Lower leg skin (tissue), 4 donors: ENCODE measurements around the gene ZNF112. TPM values are rescaled to one million over a fixed set of nuclear protein-coding genes. Genes with fewer than 3 reads are reported as not detected.
"Not testable (repeated sequence)": the region's sequence is repeated elsewhere in the genome, so short reads cannot be mapped to it uniquely, and the experiment has no call there.

Experiments used
- DNase-seq, 2 donors: peaks; one replicate each; pipeline ENCODE4 v3.0.0-alpha.2; 2019; ENCODE audit warnings: low spot score in 2 of 2
- H3K4me3 ChIP-seq: fragments of 200-600 bp; sonication (generic); 2 replicates; pipeline ENCODE4 v1.5.1; 2017; ENCODE audit warnings: mild to moderate bottlenecking, low read depth; ENCODE audit not compliant: poor library complexity, severe bottlenecking
- CTCF ChIP-seq, 3 donors: fragments of 450-650 bp; IDR thresholded peaks; one replicate each; pipeline ENCODE4 v1.5.1; 2016; ENCODE audit warnings: antibody characterized with exemption in 3 of 3, mild to moderate bottlenecking in 3 of 3, moderate library complexity in 2 of 3
- POLR2A ChIP-seq, 2 donors: fragments of 450-650 bp; IDR thresholded peaks; one replicate each; pipeline ENCODE4 v1.6.1; 2016 to 2017; ENCODE audit warnings: antibody characterized with exemption in 2 of 2, mild to moderate bottlenecking in 1 of 2, moderate library complexity in 1 of 2
- WGBS, 2 donors: methylation state at CpG; one replicate each; pipeline ENCODE4 v1.1.5; 2018; 5-methylcytosine and 5-hydroxymethylcytosine counted together
- intact Hi-C: fragments of 100-400 bp; cut with DNase I; formaldehyde crosslinking; loops from one replicate; pipeline ENCODE4 v1.15.0; 2023; ENCODE audit warnings: low total_unique reads
- total RNA-seq, 4 donors: library from RNA; depleted of rRNA; stranded (reverse); fragments of >200 nt; gene quantifications; one replicate each; pipeline ENCODE4 v1.1.0, GENCODE V29; 2016

Gene ZNF112
- total RNA-seq, 4 donors from 2014 or later: 3.0 to 4.4 (median 3.9) TPM

- 63 to 78% methylated on average over 17 of the region's 17 CpGs for WGBS, 2 donors
- no peak overlapping the region for H3K4me3 ChIP-seq
- TF ChIP-seq POLR2A (IDR thresholded peaks at IDR 0.05) (no peak), CTCF (IDR thresholded peaks at IDR 0.05) (no peak)
- intact Hi-C loops: no loop called here
- DNase-seq: no peak
Measured at GRCh38 chr19:44367024-44367423, 10.5 kb upstream of the ZNF112 start.

- no peak for TF ChIP-seq CTCF (IDR thresholded peaks at IDR 0.05)
- DNase-seq: no peak
- no peak overlapping the region for H3K4me3 ChIP-seq
- intact Hi-C loops: no loop called here
- WGBS, 2 donors: 83 to 86% methylated on average over 4 of the region's 4 CpGs
Measured at GRCh38 chr19:44346556-44346955, 9.9 kb downstream of the ZNF112 start.

DNA sequence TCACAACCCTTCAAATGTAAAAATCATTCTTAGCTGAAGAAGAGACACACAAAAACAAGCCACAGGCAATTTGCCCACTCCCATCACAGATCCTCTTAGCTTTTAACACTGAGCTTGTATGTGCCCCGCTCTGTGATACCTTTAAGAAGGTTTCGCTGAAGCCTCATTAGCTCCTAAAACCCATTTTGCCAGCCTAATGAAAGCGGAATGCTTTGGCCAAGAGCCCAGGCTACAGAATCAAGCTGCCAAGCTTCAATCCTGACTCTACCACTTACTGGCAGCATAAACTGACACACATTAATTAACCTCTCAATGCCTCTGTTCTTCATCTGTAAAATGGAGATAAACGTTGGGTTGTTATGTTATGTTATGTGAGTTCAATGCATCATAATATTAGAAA lies 10.5 kb downstream of the ZNF112 start:
- 84% methylated on average over 4 of the region's 4 CpGs for WGBS, 2 donors
- H3K4me3 ChIP-seq: no peak overlapping the region
- TF ChIP-seq POLR2A (IDR thresholded peaks at IDR 0.05) (no peak), CTCF (IDR thresholded peaks at IDR 0.05) (no peak)
- no peak for DNase-seq
- intact Hi-C loops: no loop called here

DNA sequence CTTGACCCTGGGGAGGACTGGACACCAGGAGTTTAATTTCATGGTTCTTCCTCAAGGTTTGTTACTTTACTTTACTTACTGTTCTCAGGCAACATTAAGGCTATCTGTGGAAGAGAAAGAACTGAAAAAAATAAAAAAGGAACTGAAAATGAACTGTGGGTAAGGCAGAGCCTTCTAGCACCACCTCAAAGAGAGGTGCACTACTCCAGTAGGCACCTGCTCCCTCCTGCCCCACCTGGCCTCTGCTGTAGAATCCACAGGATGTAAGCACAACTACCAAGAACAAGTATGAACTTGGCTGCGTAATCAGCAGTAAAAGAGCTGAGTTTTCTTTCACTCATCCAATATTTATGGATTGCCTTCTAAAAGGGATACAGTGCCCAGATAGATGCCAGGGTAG lies 12.2 kb downstream of the ZNF112 start:
- DNase-seq: no peak
- WGBS, 2 donors: 44 to 52% methylated on average over 1 of the region's 1 CpG
- intact Hi-C loops: no loop called here
- TF ChIP-seq POLR2A (IDR thresholded peaks at IDR 0.05): no peak
- TF ChIP-seq CTCF (IDR thresholded peaks at IDR 0.05): no peak
- H3K4me3 ChIP-seq: no peak overlapping the region

GRCh38 chr19:44341794-44342193 lies 14.7 kb downstream of the ZNF112 start:
- DNase-seq: no peak
- H3K4me3 ChIP-seq: no peak overlapping the region
- TF ChIP-seq CTCF (IDR thresholded peaks at IDR 0.05) (no peak), POLR2A (IDR thresholded peaks at IDR 0.05) (no peak)
- 90 to 94% methylated on average over 2 of the region's 2 CpGs for WGBS, 2 donors
- intact Hi-C loops: no loop called here

- H3K4me3 ChIP-seq, DNase-seq, intact Hi-C loops: not testable (repeated sequence)
- 63 to 81% methylated on average over 3 of the region's 3 CpGs for WGBS, 2 donors
Measured at GRCh38 chr19:44334639-44335038, 21.8 kb downstream of the ZNF112 start.
